NCI-H187 (cell line): Measurements from ENCODE around the gene PRIM2.
"Not testable (repeated sequence)": the region's sequence is repeated elsewhere in the genome, so short reads cannot be mapped to it uniquely, and the experiment has no call there.

Source experiments
- DNase-seq, 2 experiments: peaks; one replicate each; lab custom pipeline; 2025; lab: John Stamatoyannopoulos, UW

The PRIM2 gene

GRCh38 chr6:57365076-57365583 lies 47.7 kb downstream of the PRIM2 start:
- not testable (repeated sequence) for DNase-seq

DNA sequence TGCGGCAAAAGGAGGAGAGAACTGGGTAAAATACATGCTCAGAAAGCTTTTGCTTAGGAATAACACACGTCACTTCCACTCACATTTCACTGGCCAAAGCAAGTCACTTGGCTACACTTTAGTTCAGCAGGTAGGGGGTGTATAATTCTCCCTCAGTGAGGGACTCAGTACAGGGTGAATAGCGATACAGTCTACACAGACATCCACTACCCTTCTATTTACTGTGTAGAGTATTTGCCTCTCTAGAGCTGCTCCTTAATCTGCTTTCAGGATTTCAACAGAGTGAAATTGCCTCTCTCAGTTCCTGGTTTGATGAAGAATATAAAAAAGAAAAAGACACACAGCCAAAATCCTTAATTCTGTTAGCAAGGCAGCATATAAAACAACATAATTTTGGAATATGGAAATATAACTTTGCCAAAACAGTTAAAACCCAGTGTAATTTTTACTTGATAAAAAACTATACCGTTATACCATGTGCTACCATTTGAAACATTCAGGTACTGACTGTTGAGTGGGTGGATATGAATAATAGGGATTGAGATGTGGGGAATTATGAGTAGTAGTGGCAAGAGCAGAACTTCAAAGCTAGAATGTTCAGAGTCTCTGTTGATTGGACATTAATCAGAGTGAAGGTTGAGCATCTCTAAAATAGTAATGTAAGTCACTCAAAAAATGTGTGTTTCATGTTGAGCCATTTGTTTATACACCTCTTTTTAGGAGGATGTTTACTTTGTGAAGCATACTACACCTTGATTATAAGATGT lies 51.7 kb downstream of the PRIM2 start:
- DNase-seq = not testable (repeated sequence)

- DNase-seq = not testable (repeated sequence)
These were observed 54.3 kb downstream of the PRIM2 start for GRCh38 chr6:57371779-57372178.

DNA sequence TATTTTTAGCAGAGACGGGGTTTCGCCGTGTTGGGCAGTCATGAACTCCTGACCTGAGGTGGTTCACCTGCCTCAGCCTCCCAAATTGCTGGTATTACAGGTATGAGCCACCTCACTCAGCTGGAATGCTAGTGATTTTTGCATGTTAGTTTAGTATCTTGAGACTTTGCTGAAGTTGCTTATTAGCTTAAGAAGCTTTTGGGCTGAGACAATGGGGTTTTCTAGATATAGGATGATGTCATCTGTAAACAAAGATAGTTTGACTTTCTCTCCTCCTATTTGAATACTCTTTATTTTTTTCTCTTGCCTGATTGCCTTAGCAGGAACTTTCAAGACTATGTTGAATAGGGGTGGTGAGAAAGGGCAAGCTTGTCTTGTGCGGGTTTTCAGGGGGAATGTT lies 57.3 kb downstream of the PRIM2 start:
- not testable (repeated sequence) for DNase-seq

- DNase-seq = not testable (repeated sequence)
These were observed 58.7 kb downstream of the PRIM2 start for GRCh38 chr6:57376083-57376482.

- DNase-seq = not testable (repeated sequence)
These were observed 71.7 kb downstream of the PRIM2 start for GRCh38 chr6:57389038-57389592.

DNA sequence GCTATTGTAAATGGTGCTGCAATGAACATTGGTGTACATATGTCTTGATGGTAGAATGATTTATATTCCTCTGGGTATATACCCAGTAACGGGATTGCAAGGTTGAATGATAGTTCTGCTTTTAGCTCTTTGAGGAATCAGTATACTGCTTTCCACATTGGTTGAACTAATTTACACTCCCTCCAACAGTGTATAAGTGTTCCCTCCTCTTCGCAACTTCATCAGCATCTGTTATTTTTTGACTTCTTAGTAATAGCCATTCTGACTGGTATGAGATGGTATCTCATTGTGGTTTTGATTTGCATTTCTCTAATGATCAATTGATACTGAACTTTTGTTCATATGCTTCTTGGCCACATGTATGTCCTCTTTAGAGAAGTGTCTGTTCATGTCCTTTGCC lies 73.4 kb downstream of the PRIM2 start:
- not testable (repeated sequence) for DNase-seq

GRCh38 chr6:57392047-57392446 lies 74.6 kb downstream of the PRIM2 start:
- not testable (repeated sequence) for DNase-seq

GRCh38 chr6:57419341-57419740 lies 101.9 kb downstream of the PRIM2 start:
- DNase-seq = not testable (repeated sequence)

DNA sequence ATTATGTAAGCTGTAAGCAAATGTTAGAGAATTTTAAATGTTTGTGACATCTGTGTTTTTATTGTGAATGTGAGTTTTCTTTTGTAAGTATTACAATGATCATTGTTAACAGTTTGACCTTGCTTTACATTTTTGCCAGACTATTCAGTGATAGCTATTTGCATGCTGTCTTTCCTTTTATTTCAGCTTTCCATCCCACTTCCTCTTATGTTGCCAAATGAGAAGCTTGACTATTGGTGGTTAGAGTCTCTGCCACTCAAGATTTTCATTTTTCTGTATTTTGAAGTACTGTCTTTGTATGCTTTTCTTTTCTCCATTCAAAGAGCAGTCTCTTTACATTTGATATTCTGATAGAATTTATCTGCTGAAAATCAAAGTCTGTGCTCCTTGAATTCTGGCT lies 104.1 kb downstream of the PRIM2 start:
- DNase-seq = no peak

DNA sequence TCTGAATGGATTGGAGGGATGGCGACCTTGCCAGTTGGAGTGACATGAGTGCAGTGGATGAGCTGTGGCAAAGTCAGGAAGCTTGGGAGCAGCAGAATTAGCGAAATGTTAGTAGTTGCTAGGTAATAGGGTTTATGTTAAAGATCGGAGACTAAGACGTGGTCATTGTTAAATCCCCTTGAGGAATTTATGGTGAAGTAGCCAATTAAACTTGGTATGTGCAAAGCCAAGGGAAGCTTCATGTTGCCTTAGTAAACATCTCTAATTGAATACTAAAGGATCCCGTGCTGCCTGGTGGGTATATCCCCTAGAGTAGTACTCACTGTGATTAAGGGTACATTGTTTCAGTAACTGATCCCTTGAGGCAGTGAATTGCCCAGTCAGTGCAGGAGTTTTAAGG lies 106.0 kb downstream of the PRIM2 start:
- DNase-seq = no peak

DNA sequence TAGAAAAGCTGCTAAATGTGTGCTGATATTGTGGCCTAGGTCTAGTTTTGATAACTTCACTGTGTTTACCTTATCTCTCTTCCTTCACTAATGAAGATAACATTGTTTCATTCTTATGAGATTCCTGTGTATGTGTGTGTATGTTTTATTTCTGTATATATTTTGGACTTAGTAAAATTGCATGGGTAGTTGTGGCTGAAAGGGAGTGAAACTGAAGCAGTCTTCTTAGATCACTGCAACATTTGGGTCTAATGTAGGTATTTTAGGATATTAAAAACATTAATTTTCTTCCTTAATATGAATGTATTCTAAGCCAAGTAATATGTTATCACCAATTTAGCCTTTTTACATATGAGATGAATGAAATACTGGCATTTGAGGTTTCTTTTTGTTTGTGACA lies 114.3 kb downstream of the PRIM2 start:
- DNase-seq = not testable (repeated sequence)

- no peak for DNase-seq
These were observed 114.7 kb downstream of the PRIM2 start for GRCh38 chr6:57432157-57432556.

DNA sequence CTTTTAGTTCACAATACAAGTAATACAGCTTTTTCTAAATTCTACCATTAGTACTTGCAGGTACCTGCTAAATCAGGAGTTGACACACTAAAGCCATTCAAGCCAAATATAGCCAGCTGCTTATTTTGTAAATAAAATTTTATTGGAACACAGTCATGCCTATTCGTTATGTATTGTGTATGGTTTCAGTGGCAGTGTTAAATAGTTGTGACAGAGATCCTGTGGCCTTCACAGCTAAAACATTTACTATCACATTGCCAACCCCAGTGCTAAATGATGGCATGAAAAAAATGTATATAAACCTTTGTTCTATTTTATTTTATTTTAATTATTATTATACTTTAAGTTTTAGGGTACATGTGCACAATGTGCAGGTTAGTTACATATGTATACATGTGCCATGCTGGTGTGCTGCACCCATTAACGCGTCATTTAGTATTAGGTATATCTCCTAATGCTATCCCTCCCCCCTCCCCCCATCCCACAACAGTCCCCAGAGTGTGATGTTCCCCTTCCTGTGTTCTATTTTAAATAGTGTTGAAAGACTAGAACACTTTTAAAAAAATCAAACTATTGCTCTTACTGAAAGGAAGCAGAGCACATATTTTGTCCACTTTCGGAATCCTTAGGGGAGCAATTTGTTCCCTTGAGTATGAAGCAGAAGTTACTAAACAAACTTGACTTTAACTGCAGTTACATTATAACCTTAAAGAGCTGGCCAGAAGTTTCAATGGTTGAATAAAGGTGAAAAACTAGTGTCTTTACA lies 115.7 kb downstream of the PRIM2 start:
- no peak for DNase-seq

DNA sequence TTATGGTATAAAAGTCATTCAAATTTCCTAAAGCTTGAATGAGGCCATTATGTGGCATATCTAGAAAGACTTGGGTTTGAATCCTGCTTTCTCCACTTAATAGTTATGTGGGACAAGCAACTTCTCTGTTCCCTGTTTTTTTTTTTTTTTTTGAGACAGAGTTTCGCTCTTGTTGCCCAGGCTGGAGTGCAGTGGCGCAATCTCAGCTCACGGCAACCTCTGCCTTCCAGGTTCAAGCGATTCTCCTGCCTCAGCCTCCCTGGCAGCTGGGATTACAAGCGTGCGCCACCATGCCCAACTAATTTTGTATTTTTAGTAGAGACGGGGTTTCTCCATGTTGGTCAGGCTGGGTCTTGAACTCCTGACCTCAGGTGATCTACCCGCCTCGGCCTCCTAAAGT lies 116.4 kb downstream of the PRIM2 start:
- DNase-seq = not testable (repeated sequence)

DNA sequence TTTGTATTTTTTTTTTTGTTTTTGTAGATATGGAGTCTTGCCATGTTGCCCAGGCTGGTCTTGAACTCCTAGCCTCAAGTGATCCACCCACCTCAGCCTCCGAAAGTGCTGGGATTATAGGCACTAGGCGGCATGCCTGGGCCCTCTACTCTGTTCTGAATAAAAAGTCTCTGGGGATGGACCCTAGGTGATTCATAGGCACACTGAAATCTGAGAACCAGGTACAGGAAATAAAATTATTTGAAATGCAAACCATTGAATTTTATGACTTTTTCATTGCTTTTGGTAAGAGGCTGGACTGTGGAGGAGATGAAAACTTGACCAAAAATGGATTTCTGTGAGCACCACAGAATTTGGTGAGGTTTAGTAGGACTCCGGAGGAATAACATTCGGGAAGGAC lies 117.5 kb downstream of the PRIM2 start:
- no peak for DNase-seq

- no peak for DNase-seq
These were observed 118.2 kb downstream of the PRIM2 start for GRCh38 chr6:57435475-57436160.

DNA sequence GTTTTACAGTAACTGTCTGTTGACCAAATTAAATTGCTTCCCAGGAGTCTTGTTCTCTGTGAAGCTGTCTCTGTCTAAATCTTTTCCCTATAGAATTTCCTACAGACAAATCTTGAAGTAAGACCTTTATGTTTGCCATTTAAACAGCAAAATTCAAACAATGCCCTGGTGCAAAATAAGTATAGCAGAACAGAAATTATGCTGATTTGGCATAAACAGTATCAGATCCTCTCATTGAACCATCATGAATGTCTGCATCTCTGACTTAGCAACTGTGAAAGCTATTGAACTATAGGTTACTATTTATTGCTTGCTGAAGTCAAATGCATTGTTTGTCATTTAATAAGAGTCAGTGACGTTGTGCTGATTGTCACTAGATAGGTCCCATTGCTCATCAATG lies 123.3 kb downstream of the PRIM2 start:
- DNase-seq = not testable (repeated sequence)

DNA sequence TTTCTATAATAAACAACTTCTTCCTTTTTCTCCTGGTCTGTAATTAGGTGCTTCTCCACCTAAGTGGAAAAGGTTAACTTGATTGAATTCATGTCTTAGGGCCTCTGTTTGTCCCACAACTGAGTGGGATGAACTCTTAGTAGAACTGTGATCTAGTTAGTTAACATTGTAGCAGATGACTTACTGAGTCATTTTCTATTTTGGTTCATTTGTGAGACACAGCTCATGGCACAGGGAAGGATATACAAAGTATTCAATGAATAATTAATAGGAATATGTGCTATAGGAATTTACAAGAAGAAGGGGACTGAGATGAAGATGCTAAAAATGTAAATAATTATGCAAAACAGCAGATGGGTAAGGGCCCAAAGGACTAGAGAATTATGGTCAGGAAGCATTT lies 124.7 kb downstream of the PRIM2 start:
- DNase-seq = not testable (repeated sequence)

GRCh38 chr6:57443181-57443580 lies 125.8 kb downstream of the PRIM2 start:
- DNase-seq = not testable (repeated sequence)

DNA sequence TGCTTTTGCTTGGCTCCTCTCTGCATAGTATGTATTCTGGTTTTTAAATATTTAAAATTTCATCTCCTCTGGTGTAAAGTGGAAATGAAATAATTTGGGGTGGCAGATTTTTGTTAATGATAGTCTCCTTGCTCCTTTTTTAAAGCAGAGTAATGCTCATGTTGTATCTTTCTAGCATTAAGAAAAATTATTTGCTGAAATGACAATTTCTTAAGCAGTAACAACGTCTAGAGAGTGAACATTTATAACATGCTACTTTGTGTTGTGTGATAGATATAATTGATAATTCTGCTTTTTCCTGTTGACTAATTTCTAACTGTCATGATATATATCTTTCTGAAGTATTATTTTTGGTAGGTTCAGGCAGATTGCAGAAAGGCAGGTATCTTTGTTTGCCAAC lies 127.4 kb downstream of the PRIM2 start:
- DNase-seq = not testable (repeated sequence)

- not testable (repeated sequence) for DNase-seq
These were observed 127.9 kb downstream of the PRIM2 start for GRCh38 chr6:57445379-57445778.
